Osteoblast (primary cell): ENCODE data around the gene PTHLH. TPM values are rescaled to one million over a fixed set of nuclear protein-coding genes. Genes with fewer than 3 reads are reported as not detected.

Source experiments
- DNase-seq: peaks from one replicate; pipeline ENCODE4 v3.0.0; 2011; ENCODE audit warnings: low spot score, mixed read lengths; ENCODE audit not compliant: insufficient read length; ENCODE audit errors: missing footprints
- H2AFZ ChIP-seq: 2 replicates; pipeline ENCODE4 v1.6.0; 2011; ENCODE audit warnings: mild to moderate bottlenecking, low read length
- H3K27ac ChIP-seq: 2 replicates; pipeline ENCODE4 v1.5.1; 2011; ENCODE audit warnings: mild to moderate bottlenecking, low read depth, low read length, moderate library complexity
- H3K27me3 ChIP-seq: 2 replicates; pipeline ENCODE4 v1.6.0; 2012; ENCODE audit warnings: mild to moderate bottlenecking, control low read depth, inconsistent platforms, low read length, moderate library complexity; ENCODE audit not compliant: insufficient read depth
- H3K36me3 ChIP-seq: 2 replicates; pipeline ENCODE4 v1.5.1; 2011; ENCODE audit warnings: mild to moderate bottlenecking, low read length, control low read depth, moderate library complexity; ENCODE audit not compliant: insufficient read depth
- H3K4me1 ChIP-seq: 2 replicates; pipeline ENCODE4 v1.5.1; 2011; ENCODE audit warnings: mild to moderate bottlenecking, low read length, control low read depth, moderate library complexity; ENCODE audit not compliant: insufficient read depth
- H3K4me2 ChIP-seq: 2 replicates; pipeline ENCODE4 v1.6.0; 2011; ENCODE audit warnings: mild to moderate bottlenecking, low read length; ENCODE audit not compliant: insufficient read depth
- H3K4me3 ChIP-seq: fragments of 200-600 bp; sonication (generic); 3 replicates; pipeline ENCODE4 v1.5.1; 2012; ENCODE audit warnings: mild to moderate bottlenecking, low read length, inconsistent platforms; ENCODE audit not compliant: insufficient read depth
- H3K79me2 ChIP-seq: 2 replicates; pipeline ENCODE4 v1.6.0; 2012; ENCODE audit warnings: mild to moderate bottlenecking, low read length, control low read depth, inconsistent platforms; ENCODE audit not compliant: insufficient read depth
- H3K9me3 ChIP-seq: 2 replicates; pipeline ENCODE4 v1.5.1; 2011; ENCODE audit warnings: low read depth, low read length, control low read depth
- H4K20me1 ChIP-seq: 2 replicates; pipeline ENCODE4 v1.6.0; 2012; ENCODE audit warnings: mild to moderate bottlenecking, low read length, control low read depth; ENCODE audit not compliant: insufficient read depth
- CTCF ChIP-seq: IDR thresholded peaks from 2 replicates; pipeline ENCODE4 v1.5.1; 2011; ENCODE audit warnings: mild to moderate bottlenecking, low read depth, low read length, moderate library complexity; ENCODE audit errors: extremely low read depth
- total RNA-seq: library from RNA; depleted of rRNA; stranded (reverse); fragments of >200 nt; gene quantifications from 2 replicates; pipeline ENCODE4 v1.2.3, GENCODE V29; 2012

Gene PTHLH
- total RNA-seq, 1 donor, result 2.2 TPM

GRCh38 chr12:27996761-27997160 lies 24.2 kb upstream of the PTHLH start:
- Histone ChIP-seq H3K27ac (no peak overlapping the region), H3K4me1 (peaks cover 7% of the 10 kb centered on the region), H4K20me1 (no peaks in the 10 kb centered on the region), H3K36me3 (no peaks in the 10 kb centered on the region), H3K79me2 (no peaks in the 10 kb centered on the region), H3K4me3 (no peak overlapping the region), H3K4me2 (no peak overlapping the region), H3K9me3 (no peaks in the 10 kb centered on the region), H3K27me3 (no peaks in the 10 kb centered on the region), H2AFZ (no peak overlapping the region)
- TF ChIP-seq CTCF, result no peak
- no peak for DNase-seq

GRCh38 chr12:27995406-27995805 lies 22.9 kb upstream of the PTHLH start:
- Histone ChIP-seq H3K36me3 (no peaks in the 10 kb centered on the region), H3K27me3 (no peaks in the 10 kb centered on the region), H3K79me2 (no peaks in the 10 kb centered on the region), H3K27ac (no peak overlapping the region), H3K4me1 (peaks cover 7% of the 10 kb centered on the region), H3K4me2 (no peak overlapping the region), H3K9me3 (no peaks in the 10 kb centered on the region), H4K20me1 (no peaks in the 10 kb centered on the region), H3K4me3 (no peak overlapping the region), H2AFZ (no peak overlapping the region)
- DNase-seq, result no peak
- TF ChIP-seq CTCF, result no peak

- Histone ChIP-seq H3K27me3 (no peaks in the 10 kb centered on the region), H2AFZ (no peak overlapping the region), H3K4me3 (no peak overlapping the region), H3K4me1 (peaks cover 9% of the 10 kb centered on the region), H3K79me2 (no peaks in the 10 kb centered on the region), H4K20me1 (no peaks in the 10 kb centered on the region), H3K4me2 (no peak overlapping the region), H3K27ac (no peak overlapping the region), H3K36me3 (no peaks in the 10 kb centered on the region), H3K9me3 (no peaks in the 10 kb centered on the region)
- no peak for DNase-seq
- TF ChIP-seq CTCF, result no peak
These were observed 16.2 kb upstream of the PTHLH start for GRCh38 chr12:27988594-27989233.

GRCh38 chr12:27987331-27987730 lies 14.8 kb upstream of the PTHLH start:
- TF ChIP-seq CTCF, result no peak
- H3K27ac ChIP-seq, result no peak overlapping the region

More at GRCh38 chr12:27987331-27987730, 14.8 kb upstream of the PTHLH start:
- Histone ChIP-seq H3K79me2 (no peaks in the 10 kb centered on the region), H3K9me3 (no peaks in the 10 kb centered on the region), H3K36me3 (no peaks in the 10 kb centered on the region), H3K4me2 (no peak overlapping the region), H4K20me1 (no peaks in the 10 kb centered on the region), H3K27me3 (no peaks in the 10 kb centered on the region), H3K4me1 (peaks cover 17% of the 10 kb centered on the region), H2AFZ (no peak overlapping the region), H3K4me3 (no peak overlapping the region)
- DNase-seq, result no peak
